Lung (tissue), 12 donors: Measurements from ENCODE around the gene LRRC45. TPM values are rescaled to one million over a fixed set of nuclear protein-coding genes. Genes with fewer than 3 reads are reported as not detected.

Experiments
- ATAC-seq: fragments of 200-7000 bp; cut with Tn5 transposase; one replicate; pipeline ENCODE4 v1.9.1; 2020; ENCODE audit warnings: moderate number of reproducible peaks; ENCODE audit not compliant: insufficient read depth, low FRiP score
- DNase-seq, 3 donors: peaks; one replicate each; pipeline ENCODE4 v3.0.0-alpha.2; 2013 to 2017
- H3K27ac ChIP-seq, 2 donors: one replicate each; pipeline ENCODE4 v1.5.1; 2013; ENCODE audit warnings: mild to moderate bottlenecking in 2 of 2, moderate library complexity in 2 of 2, control low read depth in 1 of 2, inconsistent platforms in 1 of 2, low read depth in 1 of 2, low read length in 1 of 2
- H3K27me3 ChIP-seq, 3 donors: one replicate each; pipeline ENCODE4 v1.5.1; 2013; ENCODE audit warnings: low read length in 2 of 3; ENCODE audit not compliant: control insufficient read depth in 3 of 3, insufficient read depth in 3 of 3
- H3K36me3 ChIP-seq, 4 donors: one replicate each; pipeline ENCODE4 v1.5.1; 2013; ENCODE audit warnings: low read length in 4 of 4, mild to moderate bottlenecking in 1 of 4, moderate library complexity in 1 of 4; ENCODE audit not compliant: control insufficient read depth in 4 of 4, insufficient read depth in 4 of 4
- H3K4me1 ChIP-seq, 5 donors: one replicate each; pipeline ENCODE4 v1.5.1; 2013; ENCODE audit warnings: low read length in 5 of 5, mild to moderate bottlenecking in 2 of 5, moderate library complexity in 1 of 5; ENCODE audit not compliant: control insufficient read depth in 5 of 5, insufficient read depth in 5 of 5
- H3K4me3 ChIP-seq: one replicate; pipeline ENCODE4 v1.5.1; 2013; ENCODE audit warnings: mild to moderate bottlenecking, control low read depth, moderate library complexity
- H3K9ac ChIP-seq, 2 donors: one replicate each; pipeline ENCODE4 v1.5.1; 2013; ENCODE audit warnings: low read length in 2 of 2, control low read depth in 1 of 2; ENCODE audit not compliant: insufficient read depth in 1 of 2
- H3K9me3 ChIP-seq, 4 donors: one replicate each; pipeline ENCODE4 v1.5.1; 2013; ENCODE audit warnings: low read length in 3 of 4, mild to moderate bottlenecking in 1 of 4, moderate library complexity in 1 of 4; ENCODE audit not compliant: control insufficient read depth in 4 of 4, insufficient read depth in 3 of 4
- CTCF ChIP-seq: IDR thresholded peaks from 2 replicates; pipeline ENCODE4 v1.5.1; 2012; ENCODE audit warnings: mild to moderate bottlenecking; ENCODE audit errors: control extremely low read depth, extremely low read depth
- WGBS, 2 donors: extraction: QIAGEN DNeasy Blood & Tissue Kit; methylation state at CpG; one replicate each; pipeline ENCODE4 v1.1.7; 2013; 5-methylcytosine and 5-hydroxymethylcytosine counted together
- polyA plus RNA-seq, 2 donors: library from polyadenylated mRNA; stranded (reverse); fragments of 200-250 nt; gene quantifications; one replicate each; pipeline ENCODE4 v1.2.1, GENCODE V29; 2013
- total RNA-seq, 2 donors: library from RNA; depleted of rRNA in 1 of 2; stranded (reverse); fragments of >200 nt in 1 of 2; gene quantifications; one replicate each; pipeline ENCODE4 v1.2.1, GENCODE V29; 2014 to 2021
- donor health status: control.
- donor health status: control.
- donor health status: Bipolar disorder and iron deficiency.
- donor health status: healthy.
- donor health status: DM: yes; HTN: yes; CAD: no.

The LRRC45 gene
- total and polyA plus RNA-seq, 4 donors = 12.1 to 26.6 (median 16.5) TPM

- DNase-seq = no peak
- Histone ChIP-seq H3K9me3 (no peaks in the 10 kb centered on the region), H3K36me3 (peaks cover 5 to 88% (median 17%) of the 10 kb centered on the region in 4 donors), H3K4me3 (no peak overlapping the region), H3K27me3 (no peaks in the 10 kb centered on the region), H3K9ac (no peak overlapping the region), H3K27ac (no peak overlapping the region), H3K4me1 (peaks cover 0 to 10% (median 9%) of the 10 kb centered on the region in 5 donors)
- 88 to 89% methylated on average over 16 of the region's 16 CpGs for WGBS, 2 donors
- no peak for TF ChIP-seq CTCF
- no peak for ATAC-seq
Measured at GRCh38 chr17:82060001-82060380, 36.9 kb downstream of the LRRC45 start.

GRCh38 chr17:82060614-82061013, 37.5 kb downstream of the LRRC45 start:
- no peak for DNase-seq
- H3K36me3 ChIP-seq = peaks cover 5 to 82% (median 13%) of the 10 kb centered on the region in 4 donors
- no peaks in the 10 kb centered on the region for H3K9me3 ChIP-seq
- no peak for ATAC-seq
- H3K4me3 ChIP-seq = no peak overlapping the region
- H3K9ac ChIP-seq = no peak overlapping the region
- WGBS, 2 donors = 88 to 89% methylated on average over 11 to 14 of the region's 14 CpGs
- H3K27ac ChIP-seq = no peak overlapping the region
- TF ChIP-seq CTCF = no peak
- H3K27me3 ChIP-seq = no peaks in the 10 kb centered on the region
- H3K4me1 ChIP-seq = peaks cover 0 to 10% (median 9%) of the 10 kb centered on the region in 5 donors

- ATAC-seq = no peak
- Histone ChIP-seq H3K27ac (no peak overlapping the region), H3K9me3 (no peaks in the 10 kb centered on the region), H3K9ac (no peak overlapping the region), H3K4me1 (peaks cover 0 to 14% (median 10%) of the 10 kb centered on the region in 5 donors), H3K4me3 (no peak overlapping the region), H3K27me3 (no peaks in the 10 kb centered on the region), H3K36me3 (peaks cover 3 to 76% (median 10%) of the 10 kb centered on the region in 4 donors)
- 91 to 92% methylated on average over 31 to 34 of the region's 34 CpGs for WGBS, 2 donors
- no peak for DNase-seq
- TF ChIP-seq CTCF = no peak
Measured at GRCh38 chr17:82061047-82061925, 38.2 kb downstream of the LRRC45 start.
